ENCODE data around the gene DAB2. TPM values are rescaled to one million over a fixed set of nuclear protein-coding genes. Genes with fewer than 3 reads are reported as not detected.
A peak's percentile ranks its signal among the peaks of the same experiment; 100 is the strongest.

Gene DAB2
- total and polyA plus RNA-seq, 8 donors, result 96.8 to 162 (median 120) TPM

GRCh38 chr5:39426051-39426745 lies 1.4 kb upstream of the DAB2 start:
- H3K36me3 ChIP-seq, result no peaks in the 10 kb centered on the region
- intact Hi-C loops (cut with DNase I), result loop anchor here in 1 of 2 donors (10.0 kb wide), 1 partner anchor 79 kb away; no protein-coding TSS in a partner anchor
- no peak for TF ChIP-seq CTCF (IDR thresholded peaks at IDR 0.05)
- ATAC-seq (no peak), DNase-seq (no peak)
- peak overlapping the region; percentile 5 to 90 for H3K27ac ChIP-seq
- no peaks in the 10 kb centered on the region for H3K9me3 ChIP-seq
- peaks cover 9 to 37% of the 10 kb centered on the region in 2 donors for H3K4me1 ChIP-seq
- peaks cover 0 to 10% of the 10 kb centered on the region in 2 donors for H3K27me3 ChIP-seq
- H3K4me3 ChIP-seq, result no peak overlapping the region

GRCh38 chr5:39423331-39423751 lies 1.4 kb downstream of the DAB2 start:
- peaks cover 23 to 62% of the 10 kb centered on the region in 2 donors for H3K4me1 ChIP-seq
- ATAC-seq (no peak), DNase-seq (no peak)
- no peaks in the 10 kb centered on the region for H3K36me3 ChIP-seq
- peak overlapping the region; percentile 87 to 90 for H3K27ac ChIP-seq
- H3K9me3 ChIP-seq, result no peaks in the 10 kb centered on the region
- intact Hi-C loops (cut with DNase I), result loop anchor here in 1 of 2 donors (10.0 kb wide), 1 partner anchor 81 kb away; no protein-coding TSS in a partner anchor
- TF ChIP-seq CTCF (IDR thresholded peaks at IDR 0.05), result no peak
- peaks cover 0 to 10% of the 10 kb centered on the region in 2 donors for H3K27me3 ChIP-seq
- H3K4me3 ChIP-seq, result peak overlapping the region; percentile 53 to 55

- Histone ChIP-seq H3K27ac (peak overlapping the region; percentile 87 to 90), H3K4me1 (peaks cover 23 to 62% of the 10 kb centered on the region in 2 donors), H3K4me3 (peak overlapping the region; percentile 53 to 55), H3K36me3 (no peaks in the 10 kb centered on the region), H3K27me3 (peaks cover 0 to 10% of the 10 kb centered on the region in 2 donors), H3K9me3 (no peaks in the 10 kb centered on the region)
- DNase-seq (no peak), ATAC-seq (no peak)
- TF ChIP-seq CTCF (IDR thresholded peaks at IDR 0.05), result no peak
- intact Hi-C loops (cut with DNase I), result loop anchor here in 1 of 2 donors (10.0 kb wide), 1 partner anchor 82 kb away; no protein-coding TSS in a partner anchor
These were observed 2.0 kb downstream of the DAB2 start for GRCh38 chr5:39422728-39423285.

GRCh38 chr5:39422036-39422606 lies 2.7 kb downstream of the DAB2 start:
- Histone ChIP-seq H3K4me3 (peak overlapping the region; percentile 53 to 55), H3K36me3 (no peaks in the 10 kb centered on the region), H3K9me3 (no peaks in the 10 kb centered on the region), H3K4me1 (peaks cover 23 to 62% of the 10 kb centered on the region in 2 donors), H3K27ac (peak overlapping the region; percentile 87 to 90), H3K27me3 (peaks cover 0 to 10% of the 10 kb centered on the region in 2 donors)
- intact Hi-C loops (cut with DNase I), result loop anchor here in 1 of 2 donors (10.0 kb wide), 1 partner anchor 83 kb away; no protein-coding TSS in a partner anchor
- no peak for ATAC-seq
- no peak for DNase-seq
- no peak for TF ChIP-seq CTCF (IDR thresholded peaks at IDR 0.05)

All from left lung (tissue), 10 donors.